Stimulated activated CD8-positive, alpha-beta memory T cell treated with anti-CD3 and anti-CD28 coated beads, Interleukin-2, amount 100 ng/mL, for 48 hours (primary cell): Measurements from ENCODE around the gene ALG12.

Experiments used
- DNase-seq, 2 donors: peaks; one replicate each; pipeline ENCODE4 v3.0.0-alpha.2; 2020; ENCODE audit warnings: low read depth in 2 of 2

The ALG12 gene

GRCh38 chr22:49930596-49931412, 12.6 kb upstream of the ALG12 start:
- no peak for DNase-seq

- DNase-seq: no peak
Measured at GRCh38 chr22:49929994-49930575, 11.8 kb upstream of the ALG12 start.

GRCh38 chr22:49929211-49929979, 11.2 kb upstream of the ALG12 start:
- peak; percentile 65 to 78 for DNase-seq

GRCh38 chr22:49928555-49929210, 10.4 kb upstream of the ALG12 start:
- DNase-seq: no peak

GRCh38 chr22:49928185-49928495, 9.9 kb upstream of the ALG12 start:
- DNase-seq: no peak

- DNase-seq: no peak
Measured at GRCh38 chr22:49927483-49928184, 9.4 kb upstream of the ALG12 start.

GRCh38 chr22:49926916-49927315, 8.7 kb upstream of the ALG12 start:
- no peak for DNase-seq

- DNase-seq: peak in 1 of 2 donors; percentile 48
Measured at GRCh38 chr22:49925525-49926128, 7.4 kb upstream of the ALG12 start.

- DNase-seq: no peak
Measured at GRCh38 chr22:49924113-49924833, 6.0 kb upstream of the ALG12 start.

GRCh38 chr22:49923445-49923844, 5.2 kb upstream of the ALG12 start:
- no peak for DNase-seq

GRCh38 chr22:49922926-49923325, 4.7 kb upstream of the ALG12 start:
- no peak for DNase-seq

GRCh38 chr22:49922484-49922883, 4.2 kb upstream of the ALG12 start:
- no peak for DNase-seq

- DNase-seq: no peak
Measured at GRCh38 chr22:49921508-49922278, 3.5 kb upstream of the ALG12 start.

- DNase-seq: no peak
Measured at GRCh38 chr22:49920859-49921258, 2.6 kb upstream of the ALG12 start.

GRCh38 chr22:49918911-49919881, 958 bp upstream of the ALG12 start:
- DNase-seq: no peak

GRCh38 chr22:49916831-49917230, 1.4 kb downstream of the ALG12 start:
- no peak for DNase-seq

GRCh38 chr22:49915610-49916009, 2.6 kb downstream of the ALG12 start:
- DNase-seq: no peak

GRCh38 chr22:49914256-49914655, 4.0 kb downstream of the ALG12 start:
- DNase-seq: no peak

GRCh38 chr22:49913446-49913845, 4.8 kb downstream of the ALG12 start:
- no peak for DNase-seq
